OCI-LY1 (cell line): ENCODE measurements around the gene POFUT1.
"Not testable (repeated sequence)": the region's sequence is repeated elsewhere in the genome, so short reads cannot be mapped to it uniquely, and the experiment has no call there.

Experiments
- H2AFZ ChIP-seq: fragments of 200-600 bp; sonication (generic), shearing (Covaris generic); 2 replicates; pipeline ENCODE4 v1.6.0; 2014; ENCODE audit warnings: antibody characterized with exemption, mild to moderate bottlenecking, low read length
- H3F3A ChIP-seq: fragments of 200-600 bp; sonication (generic), shearing (Covaris generic); 2 replicates; pipeline ENCODE4 v1.6.0; 2014; ENCODE audit warnings: mild to moderate bottlenecking, antibody characterized with exemption, low read length, moderate library complexity; ENCODE audit not compliant: insufficient read depth
- H3K27ac ChIP-seq: fragments of 200-600 bp; sonication (generic); 2 replicates; pipeline ENCODE4 v1.5.1; 2014; ENCODE audit warnings: low read length, mixed run types, mild to moderate bottlenecking, low read depth; ENCODE audit not compliant: poor library complexity, severe bottlenecking
- H3K27me3 ChIP-seq: fragments of 200-600 bp; sonication (generic); 2 replicates; pipeline ENCODE4 v1.6.0; 2014; ENCODE audit warnings: antibody characterized with exemption, mild to moderate bottlenecking, low read length, moderate library complexity; ENCODE audit not compliant: insufficient read depth
- H3K36me3 ChIP-seq: fragments of 200-600 bp; sonication (generic); 2 replicates; pipeline ENCODE4 v1.6.1; 2014; ENCODE audit warnings: mild to moderate bottlenecking, antibody characterized with exemption, low read length, moderate library complexity, mixed read lengths; ENCODE audit not compliant: insufficient read depth
- H3K4me1 ChIP-seq: fragments of 200-600 bp; sonication (generic); 2 replicates; pipeline ENCODE4 v1.5.1; 2014; ENCODE audit warnings: mild to moderate bottlenecking, low read length, moderate library complexity; ENCODE audit not compliant: insufficient read depth, severe bottlenecking
- H3K4me2 ChIP-seq: fragments of 200-600 bp; sonication (generic), shearing (Covaris generic); 2 replicates; pipeline ENCODE4 v1.6.1; 2014; ENCODE audit warnings: low read length
- H3K4me3 ChIP-seq: fragments of 200-600 bp; sonication (generic); 2 replicates; pipeline ENCODE4 v1.5.1; 2014; ENCODE audit warnings: low read length, low read depth, mild to moderate bottlenecking, mixed read lengths; ENCODE audit not compliant: poor library complexity, severe bottlenecking
- H3K79me2 ChIP-seq: fragments of 200-600 bp; shearing (Covaris generic); 2 replicates; pipeline ENCODE4 v1.6.1; 2016; ENCODE audit warnings: mixed run types, low read length, mixed read lengths; ENCODE audit not compliant: insufficient read depth
- H3K9ac ChIP-seq: fragments of 200-600 bp; sonication (generic), shearing (Covaris generic); 2 replicates; pipeline ENCODE4 v1.6.1; 2014; ENCODE audit warnings: mild to moderate bottlenecking, low read length, mixed read lengths
- H3K9me2 ChIP-seq: fragments of 200-600 bp; sonication (generic), shearing (Covaris generic); 2 replicates; pipeline ENCODE4 v1.6.1; 2014; ENCODE audit warnings: low read depth, mild to moderate bottlenecking, low read length, mixed read lengths
- H3K9me3 ChIP-seq: fragments of 200-600 bp; shearing (Covaris generic); 2 replicates; pipeline ENCODE4 v1.6.1; 2014; ENCODE audit warnings: low read length, mixed read lengths
- H4K20me1 ChIP-seq: fragments of 200-600 bp; sonication (generic), shearing (Covaris generic); 2 replicates; pipeline ENCODE4 v1.6.0; 2016; ENCODE audit warnings: mild to moderate bottlenecking, low read length; ENCODE audit not compliant: insufficient read depth
- CTCF ChIP-seq: fragments of 200-600 bp; sonication (generic), shearing (Covaris generic); IDR thresholded peaks from 2 replicates; pipeline ENCODE4 v1.5.1; 2017; ENCODE audit warnings: mild to moderate bottlenecking, antibody characterized with exemption, low read length, moderate library complexity, mixed read lengths
- EZH2 ChIP-seq: fragments of 200-600 bp; sonication (generic), shearing (Covaris generic); IDR thresholded peaks from 2 replicates; pipeline ENCODE4 v1.8.0; 2017; ENCODE audit warnings: borderline replicate concordance, mixed run types, mild to moderate bottlenecking, antibody characterized with exemption, low read length, moderate library complexity, mixed read lengths

POFUT1 gene

GRCh38 chr20:32193996-32194395 lies 13.7 kb upstream of the POFUT1 start:
- Histone ChIP-seq H3K36me3 (peaks cover 67% of the 10 kb centered on the region), H4K20me1 (no peaks in the 10 kb centered on the region), H3K4me2 (no peak overlapping the region), H3K27ac (no peak overlapping the region), H3K9me3 (no peaks in the 10 kb centered on the region), H3K4me1 (peaks cover 7% of the 10 kb centered on the region), H3K4me3 (no peak overlapping the region), H3K27me3 (no peaks in the 10 kb centered on the region; the same call in 1 of the 2 replicates), H3K79me2 (no peaks in the 10 kb centered on the region), H3K9ac (no peak overlapping the region), H2AFZ (no peak overlapping the region), H3F3A (no peaks in the 10 kb centered on the region), H3K9me2 (no peaks in the 10 kb centered on the region)
- TF ChIP-seq EZH2 (no peak), CTCF (no peak)

- H3K36me3 ChIP-seq: peaks cover 82% of the 10 kb centered on the region
- no peaks in the 10 kb centered on the region for H3F3A ChIP-seq
- H3K9me3 ChIP-seq: no peaks in the 10 kb centered on the region
- H2AFZ ChIP-seq: no peak overlapping the region
- no peaks in the 10 kb centered on the region for H3K9me2 ChIP-seq
- no peak overlapping the region for H3K27ac ChIP-seq
- H3K4me3 ChIP-seq: no peak overlapping the region
- no peak overlapping the region for H3K9ac ChIP-seq
- no peaks in the 10 kb centered on the region for H3K27me3 ChIP-seq
- H4K20me1 ChIP-seq: no peaks in the 10 kb centered on the region
- H3K4me2 ChIP-seq: no peak overlapping the region
- no peak for TF ChIP-seq CTCF
- no peak for TF ChIP-seq EZH2
- peaks cover 2% of the 10 kb centered on the region for H3K4me1 ChIP-seq
- H3K79me2 ChIP-seq: no peaks in the 10 kb centered on the region
Observed at GRCh38 chr20:32195581-32195980, 12.1 kb upstream of the POFUT1 start.

GRCh38 chr20:32196613-32197012 lies 11.1 kb upstream of the POFUT1 start:
- H3K36me3 ChIP-seq: peaks cover 89% of the 10 kb centered on the region
- H3K27ac ChIP-seq, H3K79me2 ChIP-seq: not testable (repeated sequence)

GRCh38 chr20:32197136-32197535 lies 10.5 kb upstream of the POFUT1 start:
- peaks cover 89% of the 10 kb centered on the region for H3K36me3 ChIP-seq
- not testable (repeated sequence) for H3K4me1 ChIP-seq, H3K9ac ChIP-seq, H3K4me2 ChIP-seq, H3K4me3 ChIP-seq, H3K79me2 ChIP-seq, H2AFZ ChIP-seq, H3K9me2 ChIP-seq, H3K27ac ChIP-seq, H3F3A ChIP-seq, H3K27me3 ChIP-seq, H3K9me3 ChIP-seq, H4K20me1 ChIP-seq
- peak; percentile 25; the same call in 1 of the 2 replicates for TF ChIP-seq CTCF

More at GRCh38 chr20:32196613-32197012, 11.1 kb upstream of the POFUT1 start:
- not testable (repeated sequence) for H4K20me1 ChIP-seq, H3K4me3 ChIP-seq, H2AFZ ChIP-seq, H3K27me3 ChIP-seq, H3K9ac ChIP-seq, H3K4me2 ChIP-seq, H3K4me1 ChIP-seq, H3K9me2 ChIP-seq, H3F3A ChIP-seq, H3K9me3 ChIP-seq
